IMR-90 (cell line): ENCODE measurements around the gene SLC23A1. TPM values are rescaled to one million over a fixed set of nuclear protein-coding genes. Genes with fewer than 3 reads are reported as not detected.
"Not testable (repeated sequence)": the region's sequence is repeated elsewhere in the genome, so short reads cannot be mapped to it uniquely, and the experiment has no call there.

Experiments
- ATAC-seq: fragments of 200-7000 bp; cut with Tn5 transposase; 2 replicates; pipeline ENCODE4 v1.9.1; 2020; ENCODE audit warnings: low read depth, mild to moderate bottlenecking, moderate library complexity
- BruUV-seq: library from RNA; stranded (reverse); fragments of 400-500 nt; replicated peaks from 2 replicates; lab custom pipeline; 2021; lab: Mats Ljungman, UMichigan
- CTCF ChIA-PET: fragments of 300-600 bp; formaldehyde crosslinking; extraction: SDS; loops from one replicate; lab custom pipeline; 2021; ENCODE audit warnings: antibody characterized with exemption; lab: Yijun Ruan, JAX
- POLR2A ChIA-PET: fragments of 300-600 bp; sonication (Branson Sonifier 250); formaldehyde crosslinking; loops from one replicate; lab custom pipeline; 2022; ENCODE audit warnings: antibody characterized with exemption; ENCODE audit not compliant: unreplicated experiment; lab: Charles Lee
- DNase-seq: peaks from one replicate; pipeline ENCODE4 v3.0.0; 2013
- H2AFZ ChIP-seq: replicated peaks from 2 replicates; pipeline ENCODE3; 2013; ENCODE audit warnings: low read length, mild to moderate bottlenecking; ENCODE audit not compliant: poor library complexity
- H2AK5ac ChIP-seq: 2 replicates; pipeline ENCODE4 v1.6.1; 2013; ENCODE audit warnings: low read depth, low read length, inconsistent platforms
- H2AK9ac ChIP-seq: replicated peaks from 2 replicates; pipeline ENCODE3; 2013; ENCODE audit warnings: mild to moderate bottlenecking, low read depth, low read length, moderate library complexity; ENCODE audit not compliant: poor library complexity
- H2BK120ac ChIP-seq: 2 replicates; pipeline ENCODE4 v1.6.1; 2013; ENCODE audit warnings: low read depth, low read length, inconsistent platforms
- H2BK15ac ChIP-seq: 3 replicates; pipeline ENCODE4 v1.6.1; 2013; ENCODE audit warnings: low read depth, low read length, inconsistent platforms
- H2BK20ac ChIP-seq: 2 replicates; pipeline ENCODE4 v1.6.1; 2013; ENCODE audit warnings: low read depth, mild to moderate bottlenecking, inconsistent platforms, low read length, moderate library complexity
- H2BK5ac ChIP-seq: 2 replicates; pipeline ENCODE4 v1.6.1; 2013; ENCODE audit warnings: mild to moderate bottlenecking, low read depth, low read length, inconsistent platforms; ENCODE audit not compliant: poor library complexity, severe bottlenecking
- H3K14ac ChIP-seq: replicated peaks from 2 replicates; pipeline ENCODE4 v1.6.1; 2013; ENCODE audit warnings: low read depth, low read length, inconsistent platforms
- H3K18ac ChIP-seq: 2 replicates; pipeline ENCODE4 v1.6.1; 2013; ENCODE audit warnings: low read depth, low read length, control low read depth
- H3K23ac ChIP-seq: 2 replicates; pipeline ENCODE4 v1.6.1; 2013; ENCODE audit warnings: low read depth, low read length, inconsistent platforms
- H3K27ac ChIP-seq: 2 replicates; pipeline ENCODE4 v1.5.1; 2013; ENCODE audit warnings: mild to moderate bottlenecking, control low read depth, low read length; ENCODE audit not compliant: insufficient read depth
- H3K27me3 ChIP-seq: 2 replicates; pipeline ENCODE4 v1.6.1; 2013; ENCODE audit warnings: low read length; ENCODE audit not compliant: control insufficient read depth, insufficient read depth
- H3K36me3 ChIP-seq: 2 replicates; pipeline ENCODE4 v1.6.1; 2013; ENCODE audit warnings: low read length, mixed read lengths; ENCODE audit not compliant: control insufficient read depth, insufficient read depth
- H3K4ac ChIP-seq: 2 replicates; pipeline ENCODE4 v1.6.1; 2013; ENCODE audit warnings: low read depth, low read length, inconsistent platforms
- H3K4me1 ChIP-seq: 2 replicates; pipeline ENCODE4 v1.6.1; 2013; ENCODE audit warnings: low read length, mixed read lengths; ENCODE audit not compliant: control insufficient read depth, insufficient read depth
- H3K4me2 ChIP-seq: 2 replicates; pipeline ENCODE4 v1.6.1; 2013; ENCODE audit warnings: low read depth, mild to moderate bottlenecking, control low read depth, low read length, moderate library complexity
- H3K4me3 ChIP-seq: 2 replicates; pipeline ENCODE4 v1.5.1; 2013; ENCODE audit warnings: low read depth, mild to moderate bottlenecking, control low read depth, low read length, moderate library complexity; ENCODE audit not compliant: insufficient read depth
- H3K56ac ChIP-seq: 2 replicates; pipeline ENCODE4 v1.6.1; 2013; ENCODE audit warnings: low read length, inconsistent platforms; ENCODE audit not compliant: insufficient read depth; ENCODE audit errors: extremely low read depth
- H3K79me1 ChIP-seq, 2 experiments: 2 replicates each; pipeline ENCODE4 v1.6.1; 2013; ENCODE audit warnings: low read length in 2 of 2, inconsistent platforms in 1 of 2, low read depth in 1 of 2
- H3K9ac ChIP-seq: 2 replicates; pipeline ENCODE4 v1.6.1; 2013; ENCODE audit warnings: low read depth, low read length, control low read depth
- H3K9me1 ChIP-seq: 2 replicates; pipeline ENCODE4 v1.6.1; 2013; ENCODE audit warnings: low read length, inconsistent platforms; ENCODE audit not compliant: insufficient read depth
- H3K9me3 ChIP-seq: 2 replicates; pipeline ENCODE4 v1.6.1; 2013; ENCODE audit warnings: low read length; ENCODE audit not compliant: control insufficient read depth, insufficient read depth
- H4K20me1 ChIP-seq: 2 replicates; pipeline ENCODE4 v1.6.1; 2013; ENCODE audit warnings: low read length, inconsistent platforms; ENCODE audit not compliant: insufficient read depth
- H4K5ac ChIP-seq: 2 replicates; pipeline ENCODE4 v1.6.1; 2013; ENCODE audit warnings: mild to moderate bottlenecking, low read depth, low read length, control low read depth
- H4K8ac ChIP-seq, 2 experiments: 2 replicates each; pipeline ENCODE4 v1.6.1; 2013; ENCODE audit warnings: low read depth in 2 of 2, low read length in 2 of 2, control low read depth in 1 of 2, inconsistent platforms in 1 of 2
- H4K91ac ChIP-seq: 2 replicates; pipeline ENCODE4 v1.6.1; 2013; ENCODE audit warnings: low read depth, low read length, inconsistent platforms; ENCODE audit not compliant: insufficient read depth
- WGBS, 2 experiments: methylation state at CpG; one replicate each; pipeline versions ENCODE4 v1.1.5 to v1.1.7; 2013; ENCODE audit warnings: missing lambda C conversion rate in 2 of 2; ENCODE audit not compliant: insufficient read length in 1 of 2; ENCODE audit errors: extremely low coverage in 2 of 2; 5-methylcytosine and 5-hydroxymethylcytosine counted together
- dilution Hi-C: fragments of 300-500 bp; cut with HindIII; formaldehyde crosslinking; loops from one replicate; pipeline ENCODE4 v1.14.3; 2018; ENCODE audit warnings: low sequenced_read_pairs; ENCODE audit not compliant: unreplicated experiment
- in situ Hi-C: fragments of 300-500 bp; cut with MboI; formaldehyde crosslinking; loops from 3 replicates; pipeline ENCODE4 v1.14.3; 2019; ENCODE audit warnings: low sequenced_read_pairs, inconsistent platforms, mixed read lengths
- intact Hi-C: fragments of 100-400 bp; cut with micrococcal nuclease; formaldehyde crosslinking; loops from 2 replicates; pipeline ENCODE4 v1.10.0; 2022
- polyA plus RNA-seq, 3 experiments: library from polyadenylated mRNA; depleted of rRNA; stranded (reverse); fragments of >200 nt; gene quantifications; 2 replicates each; pipeline ENCODE4 v1.2.3, GENCODE V29; 2012; ENCODE audit warnings: low replicate concordance in 1 of 3
- total RNA-seq: library from RNA; depleted of rRNA; stranded (reverse); fragments of >200 nt; gene quantifications from 2 replicates; pipeline ENCODE4 v1.2.3, GENCODE V29; 2012

The SLC23A1 gene
- total and polyA plus RNA-seq, 2 of the 4 experiments (the other 2 are of a cell fraction) = not detected

DNA sequence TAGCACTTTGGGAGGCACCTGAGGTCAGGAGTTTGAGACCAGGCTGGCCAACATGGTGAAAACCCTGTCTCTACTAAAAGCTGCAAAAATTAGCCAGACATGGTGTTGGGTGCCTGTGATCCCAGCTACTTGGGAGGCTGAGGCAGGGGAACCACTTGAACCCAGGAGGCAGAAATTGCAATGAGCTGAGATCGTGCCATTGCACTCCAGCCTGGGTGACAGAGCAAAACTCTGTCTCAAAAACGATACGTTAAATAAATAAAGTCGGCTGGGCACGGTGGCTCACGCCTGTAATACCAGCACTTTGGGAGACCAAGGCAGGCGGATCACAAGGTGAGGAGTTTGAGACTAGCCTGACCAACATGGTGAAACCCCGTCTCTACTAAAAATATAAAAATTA lies 27.2 kb downstream of the SLC23A1 start:
- H3K9me3 ChIP-seq, H4K8ac ChIP-seq, H3K23ac ChIP-seq, H4K91ac ChIP-seq, H3K4me3 ChIP-seq, H3K4me1 ChIP-seq, dilution Hi-C loops, H2AK5ac ChIP-seq, ATAC-seq, H2BK5ac ChIP-seq, DNase-seq, H3K9ac ChIP-seq, H2AK9ac ChIP-seq, H4K5ac ChIP-seq, intact Hi-C loops, H3K36me3 ChIP-seq, H2BK120ac ChIP-seq, H3K9me1 ChIP-seq, H3K27me3 ChIP-seq, H3K4me2 ChIP-seq, POLR2A ChIA-PET, in situ Hi-C loops, H2AFZ ChIP-seq, H3K14ac ChIP-seq, H2BK20ac ChIP-seq, CTCF ChIA-PET, BruUV-seq, H3K4ac ChIP-seq, H2BK15ac ChIP-seq, H3K56ac ChIP-seq, H3K27ac ChIP-seq, H3K18ac ChIP-seq: not testable (repeated sequence)
- peaks cover 90% of the 10 kb centered on the region for H4K20me1 ChIP-seq
- H3K79me1 ChIP-seq = peaks cover 0 to 72% of the 10 kb centered on the region in 2 experiments; a peak in 2 of 4 replicates
- WGBS, 2 experiments = 95% methylated on average over 7 of the region's 8 CpGs; no CpG with 5 or more reads in 1 of the 2 experiments
